Nephron (organoid): ENCODE measurements around the gene KIR3DL1.
"Not testable (repeated sequence)": the region's sequence is repeated elsewhere in the genome, so short reads cannot be mapped to it uniquely, and the experiment has no call there.

Source experiments
- H3K27ac Mint-ChIP-seq, 3 experiments: 2 replicates each; pipeline ENCODE4 v1.8.0; 2020; ENCODE audit warnings: mixed read lengths in 3 of 3, mild to moderate bottlenecking in 2 of 3, moderate library complexity in 1 of 3
- H3K27me3 Mint-ChIP-seq: 2 replicates; pipeline ENCODE4 v1.8.0; 2021; ENCODE audit warnings: low read depth, mild to moderate bottlenecking, moderate library complexity, mixed read lengths
- H3K36me3 Mint-ChIP-seq: 2 replicates; pipeline ENCODE4 v1.8.0; 2020; ENCODE audit warnings: low read depth, mixed read lengths
- H3K4me1 Mint-ChIP-seq: 2 replicates; pipeline ENCODE4 v1.8.0; 2020; ENCODE audit warnings: mixed read lengths
- H3K4me3 Mint-ChIP-seq, 3 experiments: 2 replicates each; pipeline ENCODE4 v1.8.0; 2020; ENCODE audit warnings: mild to moderate bottlenecking in 3 of 3, mixed read lengths in 3 of 3, moderate library complexity in 2 of 3
- H3K9me3 Mint-ChIP-seq: 2 replicates; pipeline ENCODE4 v1.8.0; 2020; ENCODE audit warnings: mixed read lengths
- CTCF ChIP-seq, 3 experiments: fragments of 200-600 bp; sonication (generic); IDR thresholded peaks; one replicate each; pipeline ENCODE4 v1.5.0; 2021; ENCODE audit warnings: antibody characterized with exemption in 3 of 3; ENCODE audit not compliant: unreplicated experiment in 3 of 3

Gene KIR3DL1

GRCh38 chr19:54804571-54804970 is 11.7 kb upstream of the KIR3DL1 start:
- Mint-ChIP-seq H3K9me3 (peaks cover 60% of the 10 kb centered on the region), H3K4me3 (no peak overlapping the region), H3K4me1 (no peaks in the 10 kb centered on the region), H3K36me3 (no peaks in the 10 kb centered on the region), H3K27ac (no peak overlapping the region), H3K27me3 (no peaks in the 10 kb centered on the region)
- no peak for TF ChIP-seq CTCF (IDR thresholded peaks at IDR 0.05; ENCODE audit: unreplicated experiment in 3 of 3)

GRCh38 chr19:54805665-54806515 is 10.4 kb upstream of the KIR3DL1 start:
- TF ChIP-seq CTCF (IDR thresholded peaks at IDR 0.05; ENCODE audit: unreplicated experiment in 3 of 3): no peak
- H3K4me3 Mint-ChIP-seq: no peak overlapping the region

GRCh38 chr19:54806516-54806838 is 9.8 kb upstream of the KIR3DL1 start:
- H3K9me3 Mint-ChIP-seq: peaks cover 66% of the 10 kb centered on the region
- no peaks in the 10 kb centered on the region for H3K36me3 Mint-ChIP-seq
- H3K4me1 Mint-ChIP-seq: no peaks in the 10 kb centered on the region
- H3K27ac Mint-ChIP-seq: no peak overlapping the region
- no peak for TF ChIP-seq CTCF (IDR thresholded peaks at IDR 0.05; ENCODE audit: unreplicated experiment in 3 of 3)
- H3K27me3 Mint-ChIP-seq: no peaks in the 10 kb centered on the region
- no peak overlapping the region for H3K4me3 Mint-ChIP-seq

More at GRCh38 chr19:54805665-54806515, 10.4 kb upstream of the KIR3DL1 start:
- Mint-ChIP-seq H3K4me1 (no peaks in the 10 kb centered on the region), H3K27ac (no peak overlapping the region), H3K27me3 (no peaks in the 10 kb centered on the region), H3K36me3 (no peaks in the 10 kb centered on the region), H3K9me3 (peaks cover 68% of the 10 kb centered on the region)

- peaks cover 73% of the 10 kb centered on the region for H3K9me3 Mint-ChIP-seq
- not testable (repeated sequence) for H3K36me3 Mint-ChIP-seq, H3K4me1 Mint-ChIP-seq, H3K27me3 Mint-ChIP-seq, H3K27ac Mint-ChIP-seq, H3K4me3 Mint-ChIP-seq
Measured at GRCh38 chr19:54814571-54814970, 1.7 kb upstream of the KIR3DL1 start.

GRCh38 chr19:54817670-54818536 is 1.6 kb downstream of the KIR3DL1 start:
- TF ChIP-seq CTCF (IDR thresholded peaks at IDR 0.05; ENCODE audit: unreplicated experiment in 3 of 3): no peak
- no peaks in the 10 kb centered on the region for H3K27me3 Mint-ChIP-seq
- no peak overlapping the region for H3K4me3 Mint-ChIP-seq
- peaks cover 67% of the 10 kb centered on the region for H3K9me3 Mint-ChIP-seq
- H3K36me3 Mint-ChIP-seq: peaks cover 6% of the 10 kb centered on the region
- no peak overlapping the region for H3K27ac Mint-ChIP-seq
- no peaks in the 10 kb centered on the region for H3K4me1 Mint-ChIP-seq

- H3K27ac Mint-ChIP-seq, H3K4me3 Mint-ChIP-seq, H3K36me3 Mint-ChIP-seq, H3K4me1 Mint-ChIP-seq, H3K27me3 Mint-ChIP-seq: not testable (repeated sequence)
- H3K9me3 Mint-ChIP-seq: peaks cover 41% of the 10 kb centered on the region
Measured at GRCh38 chr19:54824416-54824815, 8.1 kb downstream of the KIR3DL1 start.

GRCh38 chr19:54825326-54825725 is 9.1 kb downstream of the KIR3DL1 start:
- not testable (repeated sequence) for H3K36me3 Mint-ChIP-seq, H3K27me3 Mint-ChIP-seq, H3K4me1 Mint-ChIP-seq, H3K4me3 Mint-ChIP-seq, H3K27ac Mint-ChIP-seq
- H3K9me3 Mint-ChIP-seq: peaks cover 41% of the 10 kb centered on the region

GRCh38 chr19:54828064-54828463 is 11.8 kb downstream of the KIR3DL1 start:
- H3K27ac Mint-ChIP-seq, H3K4me1 Mint-ChIP-seq, H3K27me3 Mint-ChIP-seq, H3K4me3 Mint-ChIP-seq, H3K36me3 Mint-ChIP-seq: not testable (repeated sequence)
- H3K9me3 Mint-ChIP-seq: peaks cover 43% of the 10 kb centered on the region

- H3K27ac Mint-ChIP-seq, H3K27me3 Mint-ChIP-seq, H3K36me3 Mint-ChIP-seq, H3K4me1 Mint-ChIP-seq, H3K4me3 Mint-ChIP-seq: not testable (repeated sequence)
- H3K9me3 Mint-ChIP-seq: peaks cover 43% of the 10 kb centered on the region
Measured at GRCh38 chr19:54832496-54832895, 16.2 kb downstream of the KIR3DL1 start, which contains the start of gene KIR2DS4. Gene KIR2DS4 (plus strand): TSS chr19:54832676.

GRCh38 chr19:54835126-54835525 is 18.9 kb downstream of the KIR3DL1 start:
- not testable (repeated sequence) for H3K27me3 Mint-ChIP-seq, H3K4me3 Mint-ChIP-seq, H3K27ac Mint-ChIP-seq, H3K4me1 Mint-ChIP-seq, H3K36me3 Mint-ChIP-seq
- H3K9me3 Mint-ChIP-seq: peaks cover 47% of the 10 kb centered on the region
